Erythroblast (primary cell): ENCODE measurements around the gene ADAM12.

Experiments used
- GATA1 ChIP-seq: IDR thresholded peaks from 2 replicates; pipeline ENCODE4 v1.6.1; 2011; ENCODE audit warnings: low read depth, mild to moderate bottlenecking, control low read depth, low read length, moderate library complexity
- POLR2A ChIP-seq: IDR thresholded peaks from 2 replicates; pipeline ENCODE4 v1.6.1; 2011; ENCODE audit warnings: mild to moderate bottlenecking, low read length

GRCh38 chr10:126175641-126176262, 212.5 kb downstream of the ADAM12 start:
- TF ChIP-seq POLR2A = no peak
- TF ChIP-seq GATA1 = no peak
